Stimulated activated CD8-positive, alpha-beta memory T cell treated with anti-CD3 and anti-CD28 coated beads, Interleukin-4, amount 100 ng/mL, for 1 hour (primary cell): Measurements from ENCODE around the gene MRPS9.

Experiments
- DNase-seq, 2 donors: peaks; one replicate each; pipeline ENCODE4 v3.0.0-alpha.2; 2020; ENCODE audit warnings: low read depth in 2 of 2, low spot score in 1 of 2

Gene MRPS9

GRCh38 chr2:105149272-105149671, 111.4 kb downstream of the MRPS9 start:
- DNase-seq, result no peak
